Ammon's horn (tissue), 1 donor: ENCODE results near the gene SLC32A1.
A peak's percentile ranks its signal among the peaks of the same experiment; 100 is the strongest.

ENCODE experiments used
- DNase-seq: peaks from one replicate; pipeline ENCODE4 v3.0.0-alpha.2; 2016; ENCODE audit warnings: low spot score

The SLC32A1 gene

DNA sequence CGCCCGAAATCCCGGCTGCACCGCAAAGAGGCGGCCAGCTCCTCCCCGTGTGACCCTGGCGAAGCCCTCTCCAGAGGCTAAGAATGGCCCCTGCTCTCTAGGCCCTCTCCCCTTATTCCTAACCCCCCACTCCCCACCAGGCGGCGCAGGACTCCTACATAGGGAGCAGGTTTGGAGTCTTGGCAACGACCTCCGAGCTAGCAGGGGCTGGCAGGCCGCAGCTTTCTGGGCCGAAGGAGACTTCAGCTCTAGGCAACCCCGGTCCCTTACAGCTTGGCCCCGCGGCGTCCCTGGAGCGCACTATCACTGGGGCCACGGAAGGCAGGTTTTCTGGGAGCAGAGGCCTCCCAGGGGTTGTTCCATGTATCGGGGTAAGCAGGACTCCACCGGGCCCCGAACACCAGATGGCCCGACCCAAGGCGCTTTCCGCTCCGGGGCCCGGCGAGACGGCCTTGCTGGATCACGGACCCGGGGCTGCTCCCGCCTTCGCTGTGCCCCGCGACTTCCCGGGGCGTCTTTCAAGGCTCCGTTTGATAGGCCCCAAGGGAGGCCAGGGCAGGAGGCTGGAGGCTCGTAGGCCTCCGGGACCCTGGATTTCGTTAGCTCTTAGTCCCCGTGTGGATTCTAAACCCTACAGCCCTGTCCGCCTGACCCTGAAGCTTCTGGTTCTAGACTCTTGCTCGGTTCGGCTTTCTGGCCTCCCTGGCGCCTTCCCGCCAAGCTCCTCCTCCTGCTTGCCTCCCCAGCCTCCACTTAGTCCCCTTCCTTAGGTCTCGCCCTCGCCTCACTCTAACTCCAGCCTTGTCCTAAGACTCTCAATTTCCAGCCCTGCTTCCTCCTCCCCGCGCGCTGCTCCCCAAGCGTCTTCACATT lies 1.9 kb downstream of the SLC32A1 start:
- no peak for DNase-seq

- DNase-seq, result no peak
These were observed 2.7 kb downstream of the SLC32A1 start for GRCh38 chr20:38726804-38727606.

- no peak for DNase-seq
These were observed 3.4 kb downstream of the SLC32A1 start for GRCh38 chr20:38727607-38728190.

GRCh38 chr20:38728191-38728781 lies 4.0 kb downstream of the SLC32A1 start:
- no peak for DNase-seq

- DNase-seq, result no peak
These were observed 4.8 kb downstream of the SLC32A1 start for GRCh38 chr20:38728911-38729642.

DNA sequence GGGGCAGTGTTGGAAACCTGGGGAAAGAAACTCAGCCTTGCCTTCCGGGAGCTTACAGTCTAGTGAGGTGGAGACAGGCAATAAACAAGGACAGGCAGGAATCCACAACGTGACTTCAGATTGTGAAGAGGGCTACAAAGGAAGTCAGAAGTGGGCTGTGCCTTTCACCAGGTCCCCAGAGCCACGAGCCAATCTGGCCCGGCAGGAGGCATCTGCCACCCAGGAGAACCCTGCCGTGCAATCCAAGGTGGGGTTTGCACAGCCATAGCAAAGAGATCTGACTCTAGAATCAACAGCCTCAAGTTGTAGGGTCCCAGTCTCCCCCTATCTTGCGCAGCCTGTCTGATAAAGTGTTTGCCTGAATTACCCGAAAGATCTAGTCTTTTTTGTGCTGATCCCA lies 5.5 kb downstream of the SLC32A1 start:
- DNase-seq, result no peak

DNA sequence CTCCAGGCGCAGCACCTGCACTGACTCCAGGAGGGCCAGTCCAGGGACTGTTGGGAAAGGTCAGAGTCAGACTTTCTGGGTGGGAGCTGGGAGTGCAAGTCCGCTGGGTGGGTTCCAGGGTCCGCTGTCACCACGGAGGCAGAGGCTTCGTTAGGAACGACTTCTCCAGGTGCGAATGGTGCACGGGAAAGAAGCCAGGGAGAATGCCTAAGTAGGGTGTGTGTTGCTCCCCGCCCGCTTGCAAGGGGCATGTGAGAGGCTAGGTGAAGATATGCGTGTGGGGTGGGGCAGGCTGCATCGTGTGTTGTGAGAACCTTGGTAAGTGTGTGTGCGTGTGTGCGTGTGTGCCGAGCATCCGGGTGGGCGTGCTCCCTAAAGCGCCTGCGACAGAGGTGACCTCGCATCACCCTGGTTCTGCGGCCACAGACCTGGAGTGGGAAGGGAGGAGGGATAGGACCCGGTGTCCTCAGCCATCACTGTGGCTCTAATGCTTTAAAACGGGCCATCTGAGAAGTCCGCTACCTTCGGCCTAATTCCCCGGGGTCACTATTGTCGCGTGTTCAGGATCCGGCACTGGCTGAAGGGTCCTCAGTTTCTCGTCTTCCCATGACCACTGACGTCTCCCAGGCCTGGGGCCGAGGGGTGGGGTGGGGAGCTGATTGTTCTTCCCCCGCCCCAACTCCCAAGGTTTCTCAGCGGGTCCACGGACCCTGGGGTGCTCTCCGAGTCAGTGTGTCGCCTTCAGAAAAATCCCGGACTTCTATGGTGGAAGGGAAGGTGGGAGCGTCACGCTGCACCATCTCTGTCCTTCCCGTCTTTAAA lies 6.1 kb downstream of the SLC32A1 start:
- DNase-seq, result no peak

DNA sequence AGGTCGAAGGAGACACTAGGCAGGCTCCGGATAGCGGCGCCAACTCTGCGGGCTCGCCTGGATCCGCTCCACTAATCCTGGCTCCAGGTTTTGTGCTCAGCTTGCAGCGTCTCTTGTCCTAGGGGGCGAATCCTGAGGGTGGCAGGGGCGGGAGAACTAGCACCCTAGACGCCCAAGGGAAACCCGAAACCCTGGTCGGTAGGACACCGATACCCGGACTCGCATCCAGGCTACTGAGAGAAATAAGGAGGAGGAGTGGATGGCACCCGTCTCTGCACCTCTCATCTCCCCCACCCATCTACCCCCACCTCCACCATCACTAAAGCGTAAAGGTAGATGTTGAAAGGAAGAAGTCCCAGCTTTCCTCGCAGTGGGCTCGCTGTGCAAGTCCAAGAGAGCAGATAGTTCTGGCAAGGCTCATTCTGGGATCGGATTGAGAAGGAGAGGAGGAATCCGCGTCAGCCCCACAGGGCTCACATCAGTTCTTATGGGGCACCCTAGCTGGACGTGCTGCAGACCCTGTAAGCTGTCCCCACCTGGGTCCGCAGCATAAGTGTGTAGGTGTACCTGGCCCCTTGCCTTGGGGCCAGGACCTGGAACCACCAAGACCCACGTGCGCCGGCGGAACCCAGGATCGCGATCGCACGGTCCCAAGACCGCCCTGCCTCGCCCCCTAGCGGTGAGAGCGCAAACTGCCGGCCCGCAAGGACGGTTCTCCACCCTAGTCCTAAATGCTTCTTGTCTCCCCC lies 6.9 kb downstream of the SLC32A1 start:
- peak; percentile 77 for DNase-seq

DNA sequence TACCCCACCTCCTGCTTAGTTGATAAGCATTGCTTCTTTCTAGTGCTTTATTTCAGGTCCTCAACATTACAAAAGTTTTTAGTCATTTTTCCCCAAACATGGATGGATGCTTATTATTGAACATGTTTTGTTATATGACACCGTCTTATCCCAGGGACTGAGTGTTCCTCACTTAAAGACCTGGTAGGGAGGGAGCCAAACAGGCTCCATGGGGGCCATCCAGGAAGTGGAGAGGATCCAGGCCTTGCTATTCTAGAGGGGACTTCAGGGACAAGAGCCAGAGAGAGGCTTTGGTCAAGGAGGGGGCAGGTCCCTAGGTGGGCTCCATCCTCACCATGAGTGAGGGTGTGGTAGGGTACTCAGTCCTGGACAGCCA lies 7.4 kb downstream of the SLC32A1 start:
- DNase-seq, result no peak

DNA sequence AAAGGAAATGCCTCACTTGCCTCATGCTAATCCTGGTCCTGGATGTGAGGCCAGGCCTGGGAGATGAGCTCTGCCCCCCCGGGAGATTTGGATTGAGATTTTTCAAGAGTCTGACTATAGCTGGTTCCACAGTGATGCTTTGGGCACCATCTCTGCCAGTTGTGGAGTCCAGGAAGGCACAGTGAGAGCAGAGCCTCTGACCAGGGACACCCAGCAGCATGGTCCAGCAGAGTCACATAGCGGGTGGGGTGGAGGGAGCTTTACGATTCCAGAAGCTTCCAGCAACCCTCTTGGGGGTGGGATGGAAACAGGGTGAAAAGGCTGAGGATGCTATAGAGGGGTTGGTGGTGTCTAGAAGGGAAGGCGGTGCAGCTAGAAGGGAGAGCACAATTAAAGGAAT lies 8.7 kb downstream of the SLC32A1 start:
- no peak for DNase-seq

DNA sequence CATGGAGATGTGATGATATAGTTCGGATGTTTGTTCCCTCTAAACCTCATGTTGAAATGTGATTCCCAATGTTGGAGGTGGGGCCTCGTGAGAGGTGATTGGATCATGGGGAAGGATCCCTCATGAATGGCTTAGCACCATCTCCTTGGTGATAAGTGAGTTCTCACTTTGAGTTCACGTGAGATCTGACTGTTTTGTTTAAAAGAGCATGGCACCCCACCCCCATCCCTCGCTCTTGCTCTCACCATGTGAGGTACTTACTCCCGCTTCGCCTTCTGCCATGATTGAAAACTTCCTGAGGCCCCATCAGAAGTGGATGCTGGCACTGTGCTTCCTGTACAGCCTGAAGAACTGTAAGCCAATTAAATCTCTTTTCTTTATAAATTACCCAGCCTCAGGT lies 10.9 kb downstream of the SLC32A1 start:
- no peak for DNase-seq

DNA sequence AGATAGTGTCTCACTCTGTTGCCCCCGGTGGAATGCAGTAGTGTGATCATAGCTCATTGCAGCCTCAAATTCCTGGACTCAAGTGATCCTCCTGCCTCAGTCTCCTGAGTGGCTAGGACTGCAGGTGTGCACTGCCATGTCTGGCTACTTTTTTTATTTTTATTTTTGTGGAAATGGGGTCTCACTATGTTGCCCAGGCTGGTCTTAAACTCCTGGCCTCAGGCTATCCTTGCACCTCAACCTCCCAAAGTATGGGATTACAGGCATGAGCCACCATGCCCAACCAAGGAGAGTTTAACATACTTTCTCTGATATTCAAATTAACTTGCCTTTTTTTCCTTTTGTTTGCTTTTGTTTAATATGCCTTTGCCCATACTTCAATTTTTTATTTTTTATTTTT lies 13.6 kb downstream of the SLC32A1 start:
- no peak for DNase-seq

DNA sequence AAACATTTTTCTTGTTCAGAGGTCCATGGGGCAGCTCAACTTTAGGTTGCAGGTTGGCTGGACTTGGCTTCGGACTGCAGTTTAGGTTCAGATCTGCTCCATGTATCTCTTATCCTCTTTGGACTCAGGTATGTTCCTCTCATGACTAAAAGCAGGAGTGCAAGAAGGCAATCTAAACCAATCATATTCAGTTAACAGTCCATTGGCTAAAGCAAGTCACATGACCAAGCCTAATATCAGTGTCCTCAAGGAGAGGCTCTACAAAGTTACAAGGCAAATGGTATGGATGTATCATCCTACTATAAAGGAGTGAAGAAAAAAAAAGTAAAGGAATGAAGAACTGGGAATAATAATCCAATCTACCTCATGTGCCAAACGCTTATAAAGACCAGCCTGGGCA lies 21.5 kb downstream of the SLC32A1 start:
- DNase-seq, result no peak

- DNase-seq, result peak; percentile 33
These were observed 23.3 kb downstream of the SLC32A1 start for GRCh38 chr20:38747495-38748096.

- peak; percentile 94 for DNase-seq
These were observed 24.0 kb downstream of the SLC32A1 start, which contains the start of gene ACTR5 for GRCh38 chr20:38748097-38748860. TSS of gene ACTR5 (plus strand) at chr20:38748460. CDS start at chr20:38748479, 19 bp downstream.

GRCh38 chr20:38748861-38749149 lies 24.5 kb downstream of the SLC32A1 start:
- DNase-seq, result no peak

DNA sequence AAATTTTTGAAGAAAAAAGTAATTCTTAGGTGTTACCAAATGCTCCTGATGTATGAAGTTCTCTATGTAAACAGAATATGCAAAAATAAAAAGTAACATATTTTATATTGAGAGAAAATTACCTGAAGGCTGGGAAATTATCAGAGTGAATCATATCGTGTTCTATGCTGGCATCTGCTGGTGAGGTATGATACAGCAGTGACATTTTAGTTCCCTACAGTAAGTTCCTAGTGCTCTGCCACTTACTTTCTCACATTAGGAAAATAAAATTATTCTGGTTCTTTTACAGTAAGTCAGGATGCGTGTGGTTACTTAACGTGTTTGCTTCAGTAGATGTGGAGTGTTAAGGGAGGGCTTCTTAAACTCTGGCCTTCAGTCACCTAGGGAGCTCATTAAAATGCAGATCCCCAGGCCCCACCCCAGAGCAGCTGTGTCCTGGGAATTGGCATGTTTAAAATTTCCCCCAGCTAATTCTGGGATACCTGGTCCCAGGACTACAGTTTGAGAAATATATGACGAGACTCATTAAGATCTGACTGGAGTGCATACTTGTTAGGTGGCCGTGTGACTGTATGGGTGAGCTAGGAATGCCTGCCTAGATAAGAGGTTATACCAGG lies 27.2 kb downstream of the SLC32A1 start:
- DNase-seq, result peak; percentile 67

GRCh38 chr20:38752029-38752428 lies 27.7 kb downstream of the SLC32A1 start:
- no peak for DNase-seq

DNA sequence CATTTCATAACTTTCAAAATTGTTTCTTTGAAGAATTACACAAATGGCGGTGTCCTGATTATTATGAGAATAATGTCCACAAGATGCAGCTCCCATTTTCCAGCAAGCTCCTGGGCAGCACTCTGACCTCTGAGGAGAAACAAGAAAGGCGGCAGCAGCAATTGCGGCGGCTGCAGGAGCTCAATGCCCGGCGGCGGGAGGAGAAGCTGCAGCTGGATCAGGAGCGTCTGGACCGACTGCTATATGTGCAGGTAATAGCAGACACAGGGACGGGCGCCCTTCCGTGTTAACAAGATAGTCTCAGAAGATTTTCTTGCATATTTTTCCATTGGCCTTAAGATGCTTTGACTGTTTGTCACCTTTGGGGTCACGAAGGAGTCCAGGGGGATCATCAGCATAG lies 30.6 kb downstream of the SLC32A1 start:
- no peak for DNase-seq
